ENCODE results near the gene ZNF652. TPM values are rescaled to one million over a fixed set of nuclear protein-coding genes. Genes with fewer than 3 reads are reported as not detected.

ZNF652 gene
- polyA plus RNA-seq, 1 of the 3 experiments (the other 2 are of a cell fraction), result 5.1 TPM

GRCh38 chr17:49343273-49343672 lies 18.8 kb downstream of the ZNF652 start:
- Histone ChIP-seq H3K4me3 (ENCODE audit: low read depth in 2 of 2, low read length in 1 of 2) (no peak overlapping the region), H3K9me3 (no peaks in the 10 kb centered on the region), H3K9ac (no peak overlapping the region), H3K36me3 (replicated peaks in 1 of 2; ENCODE audit: control insufficient read depth in 1 of 2, insufficient read depth in 2 of 2, low read length in 1 of 2) (peaks cover 0 to 15% of the 10 kb centered on the region in 2 experiments), H3K27ac (ENCODE audit: low read depth in 2 of 2, low read length in 1 of 2) (peak overlapping the region in 1 of 2 experiments; percentile 72; a peak in 2 of 4 replicates), H3K79me2 (ENCODE audit: insufficient read depth) (peaks cover 98% of the 10 kb centered on the region), H3K4me2 (peak overlapping the region; percentile 43; the same call in 1 of the 2 replicates), H2AFZ (ENCODE audit: low read depth) (no peak overlapping the region), H3K4me1 (ENCODE audit: control insufficient read depth in 1 of 2, insufficient read depth in 2 of 2, low read depth in 1 of 2, low read length in 1 of 2) (peaks cover 0 to 25% of the 10 kb centered on the region in 2 experiments; a peak in 3 of 4 replicates), H4K20me1 (ENCODE audit: insufficient read depth) (peaks cover 31% of the 10 kb centered on the region), H3F3A (replicated peaks; ENCODE audit: insufficient read depth) (peaks cover 42% of the 10 kb centered on the region), H3K9me2 (no peaks in the 10 kb centered on the region), H3K27me3 (ENCODE audit: insufficient read depth) (no peaks in the 10 kb centered on the region)
- CTCF ChIA-PET, result interaction anchor here (1.0 to 1.1 kb wide), 2 partner anchors 52 to 213 kb away, joined by 3 read pairs; no protein-coding TSS in a partner anchor
- DNase-seq, result no peak
- POLR2A ChIA-PET, result no interaction called here
- WGBS (ENCODE audit: low lambda C conversion rate), result 13% methylated on average over 3 of the region's 3 CpGs
- TF ChIP-seq EP300 (IDR thresholded peaks at IDR 0.05; ENCODE audit: borderline replicate concordance in 1 of 2, low read depth in 1 of 2, low read length in 1 of 2) (peak in 1 of 2 experiments; percentile 41; a peak in 1 of 4 replicates), FOXM1 (IDR thresholded peaks at IDR 0.05; ENCODE audit: low read depth) (no peak), JUND (IDR thresholded peaks at IDR 0.05) (peak; percentile 59; the same call in 1 of the 2 replicates), TAF1 (IDR thresholded peaks at IDR 0.05; ENCODE audit: borderline replicate concordance, low read depth, low read length) (no peak), ELF1 (IDR thresholded peaks at IDR 0.05) (no peak), FOXJ3 (CRISPR knock-in tag; IDR thresholded peaks at IDR 0.05) (no peak), MEF2A (IDR thresholded peaks at IDR 0.05; ENCODE audit: borderline replicate concordance, low read depth) (peak; percentile 65), YY1 (IDR thresholded peaks at IDR 0.05; ENCODE audit: low read depth) (no peak), ZBTB33 (IDR thresholded peaks at IDR 0.05; ENCODE audit: borderline replicate concordance, low read depth) (no peak), RXRA (IDR thresholded peaks at IDR 0.05; ENCODE audit: borderline replicate concordance, low read depth) (no peak), IRF3 (IDR thresholded peaks at IDR 0.05; ENCODE audit: low read depth, low read length) (no peak), MXI1 (IDR thresholded peaks at IDR 0.05; ENCODE audit: low read depth, low read length) (no peak), GABPA (IDR thresholded peaks at IDR 0.05; ENCODE audit: low read depth) (no peak), CHD2 (IDR thresholded peaks at IDR 0.05; ENCODE audit: low read length, partially characterized antibody) (no peak), TEAD4 (IDR thresholded peaks at IDR 0.05; ENCODE audit: borderline replicate concordance, insufficient read depth) (no peak; the same call in 1 of the 2 replicates), SMC3 (IDR thresholded peaks at IDR 0.05; ENCODE audit: low read depth, low read length) (no peak), RCOR1 (IDR thresholded peaks at IDR 0.05; ENCODE audit: low read length) (no peak), TCF12 (IDR thresholded peaks at IDR 0.05) (peak; percentile 44; the same call in 1 of the 2 replicates), FOSL2 (IDR thresholded peaks at IDR 0.05; ENCODE audit: borderline replicate concordance, low read depth) (peak; percentile 43; the same call in 1 of the 2 replicates), GATA2 (CRISPR knock-in tag; IDR thresholded peaks at IDR 0.05) (no peak), NRF1 (IDR thresholded peaks at IDR 0.05; ENCODE audit: low read depth, low read length) (no peak), RFX5 (IDR thresholded peaks at IDR 0.05; ENCODE audit: low read length) (no peak)
- TF ChIP-seq, protein P1, sequence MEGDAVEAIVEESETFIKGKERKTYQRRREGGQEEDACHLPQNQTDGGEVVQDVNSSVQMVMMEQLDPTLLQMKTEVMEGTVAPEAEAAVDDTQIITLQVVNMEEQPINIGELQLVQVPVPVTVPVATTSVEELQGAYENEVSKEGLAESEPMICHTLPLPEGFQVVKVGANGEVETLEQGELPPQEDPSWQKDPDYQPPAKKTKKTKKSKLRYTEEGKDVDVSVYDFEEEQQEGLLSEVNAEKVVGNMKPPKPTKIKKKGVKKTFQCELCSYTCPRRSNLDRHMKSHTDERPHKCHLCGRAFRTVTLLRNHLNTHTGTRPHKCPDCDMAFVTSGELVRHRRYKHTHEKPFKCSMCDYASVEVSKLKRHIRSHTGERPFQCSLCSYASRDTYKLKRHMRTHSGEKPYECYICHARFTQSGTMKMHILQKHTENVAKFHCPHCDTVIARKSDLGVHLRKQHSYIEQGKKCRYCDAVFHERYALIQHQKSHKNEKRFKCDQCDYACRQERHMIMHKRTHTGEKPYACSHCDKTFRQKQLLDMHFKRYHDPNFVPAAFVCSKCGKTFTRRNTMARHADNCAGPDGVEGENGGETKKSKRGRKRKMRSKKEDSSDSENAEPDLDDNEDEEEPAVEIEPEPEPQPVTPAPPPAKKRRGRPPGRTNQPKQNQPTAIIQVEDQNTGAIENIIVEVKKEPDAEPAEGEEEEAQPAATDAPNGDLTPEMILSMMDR (IDR thresholded peaks at IDR 0.05), result no peak
- TF ChIP-seq, protein P2, sequence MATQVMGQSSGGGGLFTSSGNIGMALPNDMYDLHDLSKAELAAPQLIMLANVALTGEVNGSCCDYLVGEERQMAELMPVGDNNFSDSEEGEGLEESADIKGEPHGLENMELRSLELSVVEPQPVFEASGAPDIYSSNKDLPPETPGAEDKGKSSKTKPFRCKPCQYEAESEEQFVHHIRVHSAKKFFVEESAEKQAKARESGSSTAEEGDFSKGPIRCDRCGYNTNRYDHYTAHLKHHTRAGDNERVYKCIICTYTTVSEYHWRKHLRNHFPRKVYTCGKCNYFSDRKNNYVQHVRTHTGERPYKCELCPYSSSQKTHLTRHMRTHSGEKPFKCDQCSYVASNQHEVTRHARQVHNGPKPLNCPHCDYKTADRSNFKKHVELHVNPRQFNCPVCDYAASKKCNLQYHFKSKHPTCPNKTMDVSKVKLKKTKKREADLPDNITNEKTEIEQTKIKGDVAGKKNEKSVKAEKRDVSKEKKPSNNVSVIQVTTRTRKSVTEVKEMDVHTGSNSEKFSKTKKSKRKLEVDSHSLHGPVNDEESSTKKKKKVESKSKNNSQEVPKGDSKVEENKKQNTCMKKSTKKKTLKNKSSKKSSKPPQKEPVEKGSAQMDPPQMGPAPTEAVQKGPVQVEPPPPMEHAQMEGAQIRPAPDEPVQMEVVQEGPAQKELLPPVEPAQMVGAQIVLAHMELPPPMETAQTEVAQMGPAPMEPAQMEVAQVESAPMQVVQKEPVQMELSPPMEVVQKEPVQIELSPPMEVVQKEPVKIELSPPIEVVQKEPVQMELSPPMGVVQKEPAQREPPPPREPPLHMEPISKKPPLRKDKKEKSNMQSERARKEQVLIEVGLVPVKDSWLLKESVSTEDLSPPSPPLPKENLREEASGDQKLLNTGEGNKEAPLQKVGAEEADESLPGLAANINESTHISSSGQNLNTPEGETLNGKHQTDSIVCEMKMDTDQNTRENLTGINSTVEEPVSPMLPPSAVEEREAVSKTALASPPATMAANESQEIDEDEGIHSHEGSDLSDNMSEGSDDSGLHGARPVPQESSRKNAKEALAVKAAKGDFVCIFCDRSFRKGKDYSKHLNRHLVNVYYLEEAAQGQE (IDR thresholded peaks at IDR 0.05; ENCODE audit: low read depth, low read length), result no peak
- TF ChIP-seq, protein P3, sequence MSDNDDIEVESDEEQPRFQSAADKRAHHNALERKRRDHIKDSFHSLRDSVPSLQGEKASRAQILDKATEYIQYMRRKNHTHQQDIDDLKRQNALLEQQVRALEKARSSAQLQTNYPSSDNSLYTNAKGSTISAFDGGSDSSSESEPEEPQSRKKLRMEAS (IDR thresholded peaks at IDR 0.05; ENCODE audit: low read depth), result no peak
- TF ChIP-seq, protein P4, sequence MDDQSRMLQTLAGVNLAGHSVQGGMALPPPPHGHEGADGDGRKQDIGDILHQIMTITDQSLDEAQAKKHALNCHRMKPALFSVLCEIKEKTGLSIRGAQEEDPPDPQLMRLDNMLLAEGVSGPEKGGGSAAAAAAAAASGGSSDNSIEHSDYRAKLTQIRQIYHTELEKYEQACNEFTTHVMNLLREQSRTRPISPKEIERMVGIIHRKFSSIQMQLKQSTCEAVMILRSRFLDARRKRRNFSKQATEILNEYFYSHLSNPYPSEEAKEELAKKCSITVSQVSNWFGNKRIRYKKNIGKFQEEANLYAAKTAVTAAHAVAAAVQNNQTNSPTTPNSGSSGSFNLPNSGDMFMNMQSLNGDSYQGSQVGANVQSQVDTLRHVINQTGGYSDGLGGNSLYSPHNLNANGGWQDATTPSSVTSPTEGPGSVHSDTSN (IDR thresholded peaks at IDR 0.05), result peak; percentile 82
